Left ventricle myocardium inferior (tissue), 1 donor: ENCODE results near the gene SMARCA4. TPM values are rescaled to one million over a fixed set of nuclear protein-coding genes. Genes with fewer than 3 reads are reported as not detected.
"Not testable (repeated sequence)": the region's sequence is repeated elsewhere in the genome, so short reads cannot be mapped to it uniquely, and the experiment has no call there.

Source experiments
- DNase-seq: peaks from one replicate; pipeline ENCODE4 v3.0.0-alpha.2; 2020
- H3K27ac ChIP-seq: fragments of 200-600 bp; replicated peaks from 2 replicates; pipeline ENCODE4 v1.8.0; 2021
- H3K27me3 ChIP-seq: fragments of 200-600 bp; 2 replicates; pipeline ENCODE4 v1.8.0; 2021; ENCODE audit warnings: low read depth
- H3K36me3 ChIP-seq: fragments of 200-600 bp; 2 replicates; pipeline ENCODE4 v1.8.0; 2021
- H3K4me1 ChIP-seq: fragments of 200-600 bp; 2 replicates; pipeline ENCODE4 v1.8.0; 2021
- H3K4me3 ChIP-seq: fragments of 200-600 bp; 2 replicates; pipeline ENCODE4 v1.8.0; 2021; ENCODE audit warnings: mild to moderate bottlenecking, moderate library complexity
- H3K9me3 ChIP-seq: fragments of 200-600 bp; replicated peaks from 2 replicates; pipeline ENCODE4 v1.8.0; 2021
- intact Hi-C: fragments of 100-400 bp; cut with micrococcal nuclease; formaldehyde crosslinking; loops from one replicate; pipeline ENCODE4 v1.11.0; 2022
- total RNA-seq: library from RNA; stranded (reverse); fragmentation: NEBNext Ultra II Directional; extraction: Animal tissue kit (Norgen Biotek cat#: 25700); gene quantifications from one replicate; pipeline ENCODE4 v1.2.1, GENCODE V29; 2021
- TF ChIP-seq, protein P1 (sequence below): fragments of 200-600 bp; IDR thresholded peaks from 2 replicates; pipeline ENCODE4 v1.8.0; 2021; ENCODE audit warnings: antibody characterized with exemption, mild to moderate bottlenecking, borderline replicate concordance
- donor health status: DM: no; HTN: yes; CAD: no; lungs with severe emphysema.

The SMARCA4 gene
- total RNA-seq, 1 donor from 2014 or later = 38.8 TPM

DNA sequence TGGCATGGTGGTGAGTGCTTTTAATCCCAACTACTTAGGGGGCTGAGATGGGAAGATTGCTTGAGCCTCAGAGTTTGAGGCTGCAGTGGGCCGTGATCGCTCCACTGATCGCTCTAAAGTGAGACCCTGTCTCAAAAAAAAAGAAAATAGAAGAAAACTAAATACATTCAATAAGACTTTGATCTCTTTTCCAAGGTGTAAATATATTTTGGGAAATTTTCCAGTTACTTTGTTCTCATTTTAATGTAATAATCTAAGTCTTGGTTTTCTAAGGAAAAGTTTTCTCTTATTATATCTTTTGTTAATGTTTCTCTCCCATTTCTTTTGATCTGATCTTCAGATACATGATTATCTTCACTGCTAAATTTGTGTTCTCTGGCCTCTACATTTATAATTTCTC lies 138.0 kb downstream of the SMARCA4 start:
- H3K9me3 ChIP-seq = peaks cover 7% of the 10 kb centered on the region
- H3K4me1 ChIP-seq = peaks cover 46% of the 10 kb centered on the region
- TF ChIP-seq, protein P1, sequence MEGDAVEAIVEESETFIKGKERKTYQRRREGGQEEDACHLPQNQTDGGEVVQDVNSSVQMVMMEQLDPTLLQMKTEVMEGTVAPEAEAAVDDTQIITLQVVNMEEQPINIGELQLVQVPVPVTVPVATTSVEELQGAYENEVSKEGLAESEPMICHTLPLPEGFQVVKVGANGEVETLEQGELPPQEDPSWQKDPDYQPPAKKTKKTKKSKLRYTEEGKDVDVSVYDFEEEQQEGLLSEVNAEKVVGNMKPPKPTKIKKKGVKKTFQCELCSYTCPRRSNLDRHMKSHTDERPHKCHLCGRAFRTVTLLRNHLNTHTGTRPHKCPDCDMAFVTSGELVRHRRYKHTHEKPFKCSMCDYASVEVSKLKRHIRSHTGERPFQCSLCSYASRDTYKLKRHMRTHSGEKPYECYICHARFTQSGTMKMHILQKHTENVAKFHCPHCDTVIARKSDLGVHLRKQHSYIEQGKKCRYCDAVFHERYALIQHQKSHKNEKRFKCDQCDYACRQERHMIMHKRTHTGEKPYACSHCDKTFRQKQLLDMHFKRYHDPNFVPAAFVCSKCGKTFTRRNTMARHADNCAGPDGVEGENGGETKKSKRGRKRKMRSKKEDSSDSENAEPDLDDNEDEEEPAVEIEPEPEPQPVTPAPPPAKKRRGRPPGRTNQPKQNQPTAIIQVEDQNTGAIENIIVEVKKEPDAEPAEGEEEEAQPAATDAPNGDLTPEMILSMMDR = no peak
- H3K27me3 ChIP-seq = no peaks in the 10 kb centered on the region
- DNase-seq = no peak
- no peak overlapping the region for H3K4me3 ChIP-seq
- intact Hi-C loops = no loop called here
- H3K36me3 ChIP-seq = peaks cover 37% of the 10 kb centered on the region
- H3K27ac ChIP-seq = no peak overlapping the region

GRCh38 chr19:11100049-11100448 lies 139.2 kb downstream of the SMARCA4 start:
- Histone ChIP-seq H3K36me3 (peaks cover 45% of the 10 kb centered on the region), H3K4me1 (peaks cover 34% of the 10 kb centered on the region), H3K27ac (no peak overlapping the region), H3K27me3 (no peaks in the 10 kb centered on the region), H3K9me3 (peaks cover 7% of the 10 kb centered on the region), H3K4me3 (no peak overlapping the region)
- no peak for DNase-seq
- intact Hi-C loops = no loop called here
- TF ChIP-seq, protein P1 = no peak

GRCh38 chr19:11101057-11101456 lies 140.2 kb downstream of the SMARCA4 start:
- Histone ChIP-seq H3K9me3 (peaks cover 7% of the 10 kb centered on the region), H3K27me3 (no peaks in the 10 kb centered on the region), H3K4me1 (peaks cover 24% of the 10 kb centered on the region), H3K27ac (no peak overlapping the region), H3K4me3 (no peak overlapping the region), H3K36me3 (peaks cover 55% of the 10 kb centered on the region)
- intact Hi-C loops = no loop called here
- DNase-seq = no peak
- TF ChIP-seq, protein P1 = no peak

DNA sequence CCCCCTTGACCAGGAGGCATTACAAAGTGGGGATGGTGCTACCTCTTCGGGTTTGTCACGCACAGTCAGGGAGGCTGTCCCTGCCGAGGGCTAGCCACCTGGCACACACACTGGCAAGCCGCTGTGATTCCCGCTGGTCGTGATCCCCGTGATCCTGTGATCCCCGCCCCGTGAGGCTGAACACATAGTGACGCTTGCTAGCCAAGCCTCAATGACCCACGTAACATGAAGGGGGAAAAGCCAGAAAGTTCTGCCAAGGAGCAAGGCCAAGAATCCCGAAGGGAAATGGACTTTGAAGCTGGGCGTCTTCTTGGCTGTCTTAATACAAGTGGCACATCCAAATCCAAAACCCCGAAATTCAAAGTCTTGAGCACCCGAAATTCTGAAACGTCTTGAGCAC lies 142.1 kb downstream of the SMARCA4 start:
- peaks cover 7% of the 10 kb centered on the region for H3K9me3 ChIP-seq
- peaks cover 74% of the 10 kb centered on the region for H3K36me3 ChIP-seq
- no peak overlapping the region for H3K4me3 ChIP-seq
- intact Hi-C loops = no loop called here
- no peaks in the 10 kb centered on the region for H3K27me3 ChIP-seq
- DNase-seq = no peak
- no peak overlapping the region for H3K27ac ChIP-seq
- H3K4me1 ChIP-seq = peaks cover 8% of the 10 kb centered on the region
- TF ChIP-seq, protein P1 = no peak

GRCh38 chr19:11103667-11104066 lies 142.8 kb downstream of the SMARCA4 start:
- DNase-seq, H3K27me3 ChIP-seq, H3K4me1 ChIP-seq, H3K4me3 ChIP-seq, intact Hi-C loops, H3K9me3 ChIP-seq, H3K27ac ChIP-seq: not testable (repeated sequence)
- H3K36me3 ChIP-seq = peaks cover 81% of the 10 kb centered on the region

- Histone ChIP-seq H3K4me3 (no peak overlapping the region), H3K27ac (no peak overlapping the region), H3K9me3 (no peaks in the 10 kb centered on the region), H3K36me3 (peaks cover 96% of the 10 kb centered on the region), H3K4me1 (peaks cover 3% of the 10 kb centered on the region), H3K27me3 (no peaks in the 10 kb centered on the region)
- intact Hi-C loops = no loop called here
- TF ChIP-seq, protein P1 = no peak
- no peak for DNase-seq
Observed at GRCh38 chr19:11105014-11105636, 144.3 kb downstream of the SMARCA4 start.
